ENCODE results near the gene GSTP1.

GSTP1 gene

DNA sequence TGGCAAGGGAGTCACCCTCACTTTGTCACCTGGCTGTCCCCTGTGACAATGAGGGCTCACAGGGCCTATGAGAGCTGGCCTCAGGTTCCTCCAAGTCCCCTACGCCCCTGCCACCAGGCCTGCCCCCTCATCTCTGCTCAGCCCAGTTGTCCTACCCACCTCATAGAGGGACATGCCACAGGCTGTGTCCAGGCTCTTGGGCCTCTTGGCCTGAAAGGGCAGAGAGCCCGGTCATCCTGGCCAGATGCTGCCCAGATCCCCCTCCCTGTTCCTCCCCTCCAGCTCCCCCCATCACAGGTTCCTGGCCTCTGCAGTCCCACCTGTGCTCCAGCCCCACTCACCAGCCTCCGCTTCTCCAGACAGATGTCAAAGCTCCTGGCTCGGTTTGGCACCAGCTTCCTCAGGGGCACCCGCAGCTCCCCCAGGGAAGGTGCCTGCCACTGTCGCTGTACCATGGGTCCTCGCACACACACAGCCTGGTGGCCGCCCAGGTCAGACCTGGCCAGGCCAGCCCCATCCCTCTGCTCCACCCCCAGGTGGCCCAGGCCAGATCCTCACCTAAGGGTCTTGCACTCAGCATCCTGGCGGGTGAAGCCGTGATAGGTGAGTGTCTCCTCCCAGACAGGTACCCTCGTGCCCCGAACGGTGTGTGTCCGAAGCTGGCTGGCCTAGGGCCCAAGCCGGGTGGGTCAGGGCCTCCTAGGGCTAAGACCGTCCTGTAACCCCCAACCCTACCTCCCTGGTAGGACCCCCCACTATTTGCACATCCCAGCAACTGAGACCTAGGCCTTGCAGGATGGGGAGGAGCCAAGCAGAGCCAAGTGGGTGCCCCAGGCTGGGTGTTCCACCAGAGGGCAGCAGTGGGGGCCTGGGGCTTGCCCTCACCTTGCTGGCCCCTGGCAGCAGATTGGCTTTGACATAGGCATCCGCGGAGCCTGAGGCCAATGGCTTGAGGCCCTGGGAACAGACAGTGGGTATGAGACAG is 31.4 kb downstream of the GSTP1 start:
- H3K27ac ChIP-seq (ENCODE audit: low read depth, low read length): peak overlapping the region; percentile 78
- H3K4me3 ChIP-seq (ENCODE audit: low read length): peak overlapping the region; percentile 61
- peaks cover 8% of the 10 kb centered on the region for H3F3A ChIP-seq (ENCODE audit: control insufficient read depth, insufficient read depth)
- no peaks in the 10 kb centered on the region for H4K20me1 ChIP-seq (ENCODE audit: control insufficient read depth, insufficient read depth, low read depth, low read length)
- H3K27me3 ChIP-seq (ENCODE audit: control insufficient read depth, low read length): peaks cover 3% of the 10 kb centered on the region
- peak overlapping the region; percentile 79 for H3K4me2 ChIP-seq (ENCODE audit: low read length)
- peaks cover 34% of the 10 kb centered on the region for H3K36me3 ChIP-seq (ENCODE audit: control insufficient read depth, low read length)
- TF ChIP-seq, protein P1, sequence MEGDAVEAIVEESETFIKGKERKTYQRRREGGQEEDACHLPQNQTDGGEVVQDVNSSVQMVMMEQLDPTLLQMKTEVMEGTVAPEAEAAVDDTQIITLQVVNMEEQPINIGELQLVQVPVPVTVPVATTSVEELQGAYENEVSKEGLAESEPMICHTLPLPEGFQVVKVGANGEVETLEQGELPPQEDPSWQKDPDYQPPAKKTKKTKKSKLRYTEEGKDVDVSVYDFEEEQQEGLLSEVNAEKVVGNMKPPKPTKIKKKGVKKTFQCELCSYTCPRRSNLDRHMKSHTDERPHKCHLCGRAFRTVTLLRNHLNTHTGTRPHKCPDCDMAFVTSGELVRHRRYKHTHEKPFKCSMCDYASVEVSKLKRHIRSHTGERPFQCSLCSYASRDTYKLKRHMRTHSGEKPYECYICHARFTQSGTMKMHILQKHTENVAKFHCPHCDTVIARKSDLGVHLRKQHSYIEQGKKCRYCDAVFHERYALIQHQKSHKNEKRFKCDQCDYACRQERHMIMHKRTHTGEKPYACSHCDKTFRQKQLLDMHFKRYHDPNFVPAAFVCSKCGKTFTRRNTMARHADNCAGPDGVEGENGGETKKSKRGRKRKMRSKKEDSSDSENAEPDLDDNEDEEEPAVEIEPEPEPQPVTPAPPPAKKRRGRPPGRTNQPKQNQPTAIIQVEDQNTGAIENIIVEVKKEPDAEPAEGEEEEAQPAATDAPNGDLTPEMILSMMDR (IDR thresholded peaks at IDR 0.05; ENCODE audit: low read depth, low read length, poor library complexity, severe bottlenecking): peak; percentile 80
- TF ChIP-seq EZH2phosphoT487 (IDR thresholded peaks at IDR 0.05; ENCODE audit: borderline replicate concordance, low read length): no peak
- no peaks in the 10 kb centered on the region for H3K9me2 ChIP-seq (replicated peaks; ENCODE audit: control insufficient read depth, low read length)
- no peaks in the 10 kb centered on the region for H3K79me2 ChIP-seq (ENCODE audit: control insufficient read depth, low read length)
- H3K9me3 ChIP-seq (ENCODE audit: control insufficient read depth, insufficient read depth, low read length): no peaks in the 10 kb centered on the region
- peaks cover 39% of the 10 kb centered on the region for H3K4me1 ChIP-seq (ENCODE audit: control insufficient read depth, low read length)

DNA sequence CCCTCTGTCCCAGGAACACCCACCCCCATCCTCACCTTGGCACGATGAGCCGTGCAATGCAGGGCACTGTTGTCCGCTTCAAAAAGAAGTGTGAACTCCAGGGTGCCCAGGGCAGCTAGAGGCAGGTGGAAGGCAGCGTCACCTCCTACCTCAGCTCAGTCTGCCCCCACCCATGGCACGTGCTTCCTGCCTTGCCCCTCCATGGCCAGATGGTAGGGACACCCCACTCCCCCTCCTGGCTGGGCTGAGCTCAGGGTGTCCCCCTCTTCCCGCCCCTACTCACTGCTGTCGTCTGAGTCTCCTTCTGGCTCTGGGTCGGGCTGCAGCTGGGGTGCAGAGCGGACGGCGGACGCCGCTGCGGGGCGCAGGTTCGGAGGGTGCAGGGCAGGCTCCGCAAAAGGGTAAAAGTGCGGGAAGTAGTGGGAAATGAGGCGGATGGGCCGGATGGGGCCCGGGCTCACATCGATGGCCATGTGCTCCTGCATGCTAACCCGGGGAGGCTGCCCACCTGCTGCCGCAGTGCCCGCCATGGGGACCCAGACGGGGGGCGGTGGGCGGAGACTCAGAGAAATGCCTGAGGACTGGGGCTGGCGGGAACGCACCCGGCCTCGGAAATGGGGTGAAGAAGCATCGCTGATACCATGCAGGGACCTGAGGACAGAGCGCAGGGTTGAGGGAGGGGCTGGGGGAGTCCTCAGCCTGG is 32.3 kb downstream of the GSTP1 start:
- Histone ChIP-seq H3F3A (ENCODE audit: control insufficient read depth, insufficient read depth) (peaks cover 8% of the 10 kb centered on the region), H3K4me3 (ENCODE audit: low read length) (no peak overlapping the region), H3K9me2 (replicated peaks; ENCODE audit: control insufficient read depth, low read length) (no peaks in the 10 kb centered on the region), H3K79me2 (ENCODE audit: control insufficient read depth, low read length) (no peaks in the 10 kb centered on the region), H3K27me3 (ENCODE audit: control insufficient read depth, low read length) (peaks cover 3% of the 10 kb centered on the region), H3K36me3 (ENCODE audit: control insufficient read depth, low read length) (peaks cover 26% of the 10 kb centered on the region), H3K9me3 (ENCODE audit: control insufficient read depth, insufficient read depth, low read length) (no peaks in the 10 kb centered on the region), H3K4me2 (ENCODE audit: low read length) (peak overlapping the region; percentile 11; the same call in 1 of the 2 replicates), H3K4me1 (ENCODE audit: control insufficient read depth, low read length) (peaks cover 39% of the 10 kb centered on the region), H3K27ac (ENCODE audit: low read depth, low read length) (no peak overlapping the region), H4K20me1 (ENCODE audit: control insufficient read depth, insufficient read depth, low read depth, low read length) (no peaks in the 10 kb centered on the region)
- TF ChIP-seq, protein P1 (IDR thresholded peaks at IDR 0.05; ENCODE audit: low read depth, low read length, poor library complexity, severe bottlenecking): peak; percentile 33
- TF ChIP-seq EZH2phosphoT487 (IDR thresholded peaks at IDR 0.05; ENCODE audit: borderline replicate concordance, low read length): no peak

DNA sequence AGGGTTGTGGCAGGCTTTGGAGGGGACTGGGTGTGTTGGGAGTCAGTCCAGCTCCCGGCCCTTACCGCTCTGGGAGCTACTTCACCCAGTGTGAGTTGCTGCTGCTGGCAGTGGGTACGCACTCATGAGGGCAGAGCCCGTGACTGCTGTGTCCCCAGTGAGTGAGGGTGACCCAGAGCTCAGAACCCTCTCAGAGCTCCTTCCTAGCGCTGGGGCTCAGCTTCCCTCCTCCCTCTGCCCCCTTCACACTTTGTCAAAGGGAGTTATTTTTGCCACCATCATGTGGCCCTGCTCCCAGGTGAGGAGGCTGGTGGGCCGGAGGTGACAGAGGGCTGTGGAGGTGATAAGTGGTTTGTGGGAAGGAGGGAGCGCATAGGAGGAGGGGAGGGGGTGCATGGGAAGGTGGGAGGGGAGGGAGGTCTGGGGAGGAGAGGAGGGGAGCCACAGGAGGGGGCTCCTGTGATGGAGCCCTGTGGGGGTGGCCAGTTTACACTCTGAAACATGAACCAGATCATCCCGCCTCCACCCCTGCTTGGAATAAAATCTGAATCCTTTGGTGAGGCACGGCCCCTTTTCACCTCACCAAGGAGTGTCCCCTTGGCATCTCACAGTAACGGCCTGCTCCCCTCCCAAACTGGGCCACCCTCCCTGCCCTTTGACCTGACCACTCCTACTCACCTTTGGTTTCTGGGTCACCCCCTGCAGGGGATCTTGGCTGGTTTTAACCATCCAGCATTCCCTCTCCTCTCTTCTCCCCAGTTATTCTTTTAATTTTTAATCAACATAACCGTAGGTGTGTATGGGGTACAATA is 33.0 kb downstream of the GSTP1 start:
- Histone ChIP-seq H3K36me3 (ENCODE audit: control insufficient read depth, low read length) (peaks cover 19% of the 10 kb centered on the region), H3K27ac (ENCODE audit: low read depth, low read length) (no peak overlapping the region), H3K9me2 (replicated peaks; ENCODE audit: control insufficient read depth, low read length) (no peaks in the 10 kb centered on the region), H3K4me1 (ENCODE audit: control insufficient read depth, low read length) (peaks cover 39% of the 10 kb centered on the region), H3K4me3 (ENCODE audit: low read length) (no peak overlapping the region), H4K20me1 (ENCODE audit: control insufficient read depth, insufficient read depth, low read depth, low read length) (no peaks in the 10 kb centered on the region), H3K9me3 (ENCODE audit: control insufficient read depth, insufficient read depth, low read length) (no peaks in the 10 kb centered on the region), H3K4me2 (ENCODE audit: low read length) (no peak overlapping the region), H3K79me2 (ENCODE audit: control insufficient read depth, low read length) (no peaks in the 10 kb centered on the region), H3K27me3 (ENCODE audit: control insufficient read depth, low read length) (peaks cover 3% of the 10 kb centered on the region), H3F3A (ENCODE audit: control insufficient read depth, insufficient read depth) (peaks cover 8% of the 10 kb centered on the region)
- TF ChIP-seq, protein P1 (IDR thresholded peaks at IDR 0.05; ENCODE audit: low read depth, low read length, poor library complexity, severe bottlenecking): no peak
- no peak for TF ChIP-seq EZH2phosphoT487 (IDR thresholded peaks at IDR 0.05; ENCODE audit: borderline replicate concordance, low read length)
